Loucy (cell line): ENCODE results near the gene PTPRK.

Experiments
- H2AFZ ChIP-seq: fragments of 200-600 bp; sonication (generic); 2 replicates; pipeline ENCODE4 v1.6.0; 2016; ENCODE audit warnings: antibody characterized with exemption, mild to moderate bottlenecking, low read length, moderate library complexity
- H3F3A ChIP-seq: fragments of 200-600 bp; 2 replicates; pipeline ENCODE4 v1.6.0; 2016; ENCODE audit warnings: antibody characterized with exemption, low read depth, mild to moderate bottlenecking
- H3K27me3 ChIP-seq: fragments of 200-600 bp; sonication (generic); 2 replicates; pipeline ENCODE4 v1.6.1; 2014; ENCODE audit warnings: low read length, mild to moderate bottlenecking; ENCODE audit not compliant: insufficient read depth, poor library complexity, severe bottlenecking
- H3K36me3 ChIP-seq: fragments of 200-600 bp; sonication (generic); 2 replicates; pipeline ENCODE4 v1.6.1; 2016; ENCODE audit warnings: low read length; ENCODE audit not compliant: insufficient read depth
- H3K4me1 ChIP-seq: fragments of 200-600 bp; sonication (generic); 2 replicates; pipeline ENCODE4 v1.5.1; 2014; ENCODE audit warnings: low read length, mild to moderate bottlenecking; ENCODE audit not compliant: insufficient read depth, poor library complexity, severe bottlenecking
- H3K4me2 ChIP-seq: fragments of 200-600 bp; sonication (generic); 2 replicates; pipeline ENCODE4 v1.6.0; 2014; ENCODE audit warnings: antibody characterized with exemption, low read length, low read depth, mild to moderate bottlenecking; ENCODE audit not compliant: poor library complexity, severe bottlenecking
- H3K4me3 ChIP-seq: fragments of 200-600 bp; sonication (generic); 2 replicates; pipeline ENCODE4 v1.5.1; 2014; ENCODE audit warnings: low read length, mild to moderate bottlenecking, mixed read lengths; ENCODE audit not compliant: poor library complexity, severe bottlenecking
- H3K79me2 ChIP-seq: fragments of 200-600 bp; sonication (generic); 2 replicates; pipeline ENCODE4 v1.6.1; 2014; ENCODE audit warnings: low read length; ENCODE audit not compliant: insufficient read depth
- H3K9ac ChIP-seq: fragments of 200-600 bp; sonication (generic); 2 replicates; pipeline ENCODE4 v1.6.0; 2014; ENCODE audit warnings: mild to moderate bottlenecking, low read depth, low read length, moderate library complexity; ENCODE audit not compliant: poor library complexity, severe bottlenecking
- H3K9me2 ChIP-seq: fragments of 200-600 bp; sonication (generic); replicated peaks from 2 replicates; pipeline ENCODE4 v1.6.1; 2016; ENCODE audit warnings: low read depth, low read length, mixed read lengths
- H3K9me3 ChIP-seq: fragments of 200-600 bp; sonication (generic); 2 replicates; pipeline ENCODE4 v1.6.1; 2014; ENCODE audit warnings: mild to moderate bottlenecking, antibody characterized with exemption, low read length, low read depth; ENCODE audit not compliant: insufficient read depth
- H4K20me1 ChIP-seq: fragments of 200-600 bp; sonication (generic); 2 replicates; pipeline ENCODE4 v1.6.0; 2014; ENCODE audit warnings: antibody characterized with exemption, low read length, mild to moderate bottlenecking; ENCODE audit not compliant: insufficient read depth, poor library complexity, severe bottlenecking
- CTCF ChIP-seq: fragments of 200-600 bp; sonication (generic); conservative IDR thresholded peaks from 2 replicates; pipeline ENCODE4 v1.5.1; 2014; ENCODE audit warnings: mild to moderate bottlenecking, antibody characterized with exemption, low read length
- EZH2phosphoT487 ChIP-seq: fragments of 200-600 bp; IDR thresholded peaks from 2 replicates; pipeline ENCODE4 v1.6.1; 2018; ENCODE audit warnings: antibody characterized with exemption, mild to moderate bottlenecking, moderate library complexity, borderline replicate concordance

Gene PTPRK

GRCh38 chr6:128417698-128418097, 102.7 kb downstream of the PTPRK start:
- Histone ChIP-seq H3K27me3 (no peaks in the 10 kb centered on the region), H3K9me2 (no peaks in the 10 kb centered on the region), H3K9ac (no peak overlapping the region), H3K9me3 (no peaks in the 10 kb centered on the region), H3K4me3 (no peak overlapping the region), H3K36me3 (no peaks in the 10 kb centered on the region), H2AFZ (no peak overlapping the region), H3K4me1 (no peaks in the 10 kb centered on the region), H3F3A (no peaks in the 10 kb centered on the region), H4K20me1 (no peaks in the 10 kb centered on the region), H3K79me2 (no peaks in the 10 kb centered on the region), H3K4me2 (no peak overlapping the region)
- TF ChIP-seq CTCF: no peak
- no peak for TF ChIP-seq EZH2phosphoT487

GRCh38 chr6:128415387-128415786, 105.0 kb downstream of the PTPRK start:
- no peaks in the 10 kb centered on the region for H3F3A ChIP-seq
- no peaks in the 10 kb centered on the region for H3K79me2 ChIP-seq
- peaks cover under 1% of the 10 kb centered on the region for H3K4me1 ChIP-seq
- no peaks in the 10 kb centered on the region for H4K20me1 ChIP-seq
- no peaks in the 10 kb centered on the region for H3K9me3 ChIP-seq
- no peaks in the 10 kb centered on the region for H3K36me3 ChIP-seq
- no peaks in the 10 kb centered on the region for H3K27me3 ChIP-seq
- no peak overlapping the region for H3K9ac ChIP-seq
- H2AFZ ChIP-seq: no peak overlapping the region
- no peak overlapping the region for H3K4me3 ChIP-seq
- H3K4me2 ChIP-seq: no peak overlapping the region
- no peak for TF ChIP-seq CTCF
- no peak for TF ChIP-seq EZH2phosphoT487
- H3K9me2 ChIP-seq: no peaks in the 10 kb centered on the region

- no peaks in the 10 kb centered on the region for H3K9me3 ChIP-seq
- no peak overlapping the region for H3K9ac ChIP-seq
- no peaks in the 10 kb centered on the region for H3F3A ChIP-seq
- no peak overlapping the region for H3K4me3 ChIP-seq
- H3K79me2 ChIP-seq: no peaks in the 10 kb centered on the region
- H4K20me1 ChIP-seq: no peaks in the 10 kb centered on the region
- no peak overlapping the region for H2AFZ ChIP-seq
- no peaks in the 10 kb centered on the region for H3K36me3 ChIP-seq
- peaks cover 4% of the 10 kb centered on the region for H3K4me1 ChIP-seq
- no peak overlapping the region for H3K4me2 ChIP-seq
- no peaks in the 10 kb centered on the region for H3K27me3 ChIP-seq
- H3K9me2 ChIP-seq: no peaks in the 10 kb centered on the region
- TF ChIP-seq EZH2phosphoT487 (no peak), CTCF (no peak)
Measured at GRCh38 chr6:128414943-128415342, 105.5 kb downstream of the PTPRK start.
